GM18507 (cell line): Measurements from ENCODE around the gene INSIG1.

Experiments
- DNase-seq: peaks from one replicate; pipeline ENCODE4 v3.0.0; 2011; ENCODE audit warnings: low read depth; ENCODE audit not compliant: insufficient read length; ENCODE audit errors: extremely low spot score
- FAIRE-seq: peaks from 2 replicates; lab custom pipeline; 2011; peaks lifted over from hg19 to GRCh38; lab: Jason Lieb, UNC

Gene INSIG1

DNA sequence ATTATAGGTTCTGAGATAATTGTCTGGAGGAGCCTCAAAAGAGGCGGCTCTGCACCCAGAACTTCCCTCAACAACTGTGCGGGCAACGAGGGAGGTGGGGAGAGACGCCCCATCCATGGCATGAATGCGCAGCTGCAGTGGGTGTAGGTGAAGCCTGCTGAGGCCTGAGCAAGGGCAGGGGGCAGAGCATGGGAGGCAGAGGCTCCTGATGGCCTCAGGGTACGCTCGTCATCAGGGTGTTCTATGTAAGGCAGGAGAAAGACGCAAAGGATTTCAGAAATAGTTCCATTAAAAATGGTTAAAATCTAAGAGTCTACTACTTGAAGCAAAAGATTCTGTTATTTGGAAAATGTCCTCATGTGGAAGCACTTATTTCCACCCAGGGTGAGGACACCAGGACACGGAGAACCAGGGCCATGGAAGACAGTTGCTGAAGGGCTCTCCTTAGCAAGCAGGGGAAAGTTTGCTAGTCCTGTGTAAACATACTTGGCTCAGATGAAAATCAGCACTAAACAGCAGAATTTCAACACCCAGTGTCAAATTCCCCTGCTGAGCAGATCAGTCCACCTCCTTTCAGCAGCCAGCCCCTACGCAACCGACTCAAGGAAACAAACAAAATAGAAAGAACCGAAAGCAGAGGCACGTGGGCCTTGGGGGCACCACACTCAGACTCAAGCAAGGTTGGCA lies 18.9 kb downstream of the INSIG1 start:
- FAIRE-seq (no peak), DNase-seq (no peak)

DNA sequence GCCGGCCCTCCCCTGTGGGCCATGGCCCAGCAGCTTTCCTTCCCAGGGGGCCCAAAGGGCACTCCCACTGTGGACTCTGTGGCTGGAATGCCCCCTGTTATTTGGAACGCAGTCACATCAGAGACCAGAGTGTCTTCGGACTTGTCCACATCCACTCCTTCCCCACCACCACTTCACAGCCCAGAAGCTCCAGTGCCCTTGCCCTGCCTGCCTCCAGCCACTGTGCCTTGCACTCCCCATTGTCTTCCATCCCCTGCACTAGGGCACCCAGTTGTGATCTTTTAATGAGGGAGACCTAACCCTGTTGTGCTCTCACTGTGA lies 19.4 kb downstream of the INSIG1 start:
- FAIRE-seq (no peak), DNase-seq (no peak)

DNA sequence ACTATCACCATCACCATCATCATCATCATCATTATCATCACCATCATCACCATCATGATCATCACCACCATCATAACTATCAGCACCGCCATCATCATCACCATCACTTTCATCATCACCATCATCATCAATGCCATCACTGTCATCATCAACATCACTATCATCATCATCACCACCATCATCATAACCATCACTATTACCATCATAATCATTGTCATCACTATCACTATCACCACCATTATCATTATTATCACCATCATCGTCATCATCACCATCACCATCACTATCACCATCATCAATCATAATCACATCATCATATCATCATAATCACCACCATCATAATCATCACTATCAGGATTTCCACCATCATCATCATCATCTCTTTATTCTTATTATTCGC lies 20.6 kb downstream of the INSIG1 start:
- FAIRE-seq = no peak
- no peak for DNase-seq

DNA sequence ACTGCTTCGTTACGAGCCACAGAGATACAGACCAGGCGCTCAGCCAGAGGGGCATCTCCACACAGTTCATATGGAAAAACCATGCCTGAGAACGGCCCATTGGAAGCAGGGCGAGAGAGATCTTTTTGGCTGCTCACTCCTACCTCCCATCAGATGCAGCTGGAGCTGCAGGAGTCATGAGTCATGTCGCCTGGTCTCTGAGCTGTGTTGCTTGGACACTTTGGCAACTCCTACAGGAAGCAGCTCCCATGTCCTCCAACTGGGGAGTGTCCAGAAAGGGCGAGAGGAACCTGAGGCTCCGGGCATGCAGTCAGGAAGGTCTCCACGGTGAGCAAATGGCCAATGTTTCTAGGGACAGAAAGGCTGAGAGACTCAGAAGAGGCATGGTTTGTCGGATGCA lies 24.9 kb downstream of the INSIG1 start:
- no peak for FAIRE-seq

DNA sequence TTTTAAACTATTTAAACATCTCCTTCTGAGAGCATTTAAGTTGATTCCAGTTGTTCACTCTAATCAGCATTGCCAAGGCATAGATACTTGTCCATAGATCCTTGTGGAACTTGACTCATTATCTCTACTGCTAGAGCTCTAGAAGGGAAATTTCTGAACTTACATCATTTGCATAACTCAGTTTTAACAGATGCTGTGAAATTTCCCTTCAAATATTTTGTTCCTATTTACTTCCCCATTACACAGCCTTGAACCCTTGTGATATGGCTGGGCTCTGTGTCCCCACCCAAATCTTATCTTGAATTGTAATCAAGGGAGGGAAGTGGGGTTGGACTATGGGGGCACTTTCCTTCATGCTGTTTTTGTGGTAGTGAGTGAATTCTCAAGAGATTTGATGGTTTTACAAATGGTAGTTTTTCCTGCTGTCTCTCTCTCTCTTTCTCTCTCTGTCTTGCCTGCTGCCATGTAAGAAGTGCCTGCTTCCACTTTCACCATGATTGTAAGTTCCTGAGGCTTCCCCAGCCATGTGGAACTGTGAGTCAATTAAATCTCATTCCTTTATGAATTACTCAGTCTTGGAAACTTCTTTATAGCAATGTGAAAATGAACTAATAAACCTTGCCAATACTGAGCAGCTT lies 25.4 kb downstream of the INSIG1 start:
- DNase-seq (no peak), FAIRE-seq (no peak)

More for the DNA sequence above, 24.9 kb downstream of the INSIG1 start:
- DNase-seq = no peak

DNA sequence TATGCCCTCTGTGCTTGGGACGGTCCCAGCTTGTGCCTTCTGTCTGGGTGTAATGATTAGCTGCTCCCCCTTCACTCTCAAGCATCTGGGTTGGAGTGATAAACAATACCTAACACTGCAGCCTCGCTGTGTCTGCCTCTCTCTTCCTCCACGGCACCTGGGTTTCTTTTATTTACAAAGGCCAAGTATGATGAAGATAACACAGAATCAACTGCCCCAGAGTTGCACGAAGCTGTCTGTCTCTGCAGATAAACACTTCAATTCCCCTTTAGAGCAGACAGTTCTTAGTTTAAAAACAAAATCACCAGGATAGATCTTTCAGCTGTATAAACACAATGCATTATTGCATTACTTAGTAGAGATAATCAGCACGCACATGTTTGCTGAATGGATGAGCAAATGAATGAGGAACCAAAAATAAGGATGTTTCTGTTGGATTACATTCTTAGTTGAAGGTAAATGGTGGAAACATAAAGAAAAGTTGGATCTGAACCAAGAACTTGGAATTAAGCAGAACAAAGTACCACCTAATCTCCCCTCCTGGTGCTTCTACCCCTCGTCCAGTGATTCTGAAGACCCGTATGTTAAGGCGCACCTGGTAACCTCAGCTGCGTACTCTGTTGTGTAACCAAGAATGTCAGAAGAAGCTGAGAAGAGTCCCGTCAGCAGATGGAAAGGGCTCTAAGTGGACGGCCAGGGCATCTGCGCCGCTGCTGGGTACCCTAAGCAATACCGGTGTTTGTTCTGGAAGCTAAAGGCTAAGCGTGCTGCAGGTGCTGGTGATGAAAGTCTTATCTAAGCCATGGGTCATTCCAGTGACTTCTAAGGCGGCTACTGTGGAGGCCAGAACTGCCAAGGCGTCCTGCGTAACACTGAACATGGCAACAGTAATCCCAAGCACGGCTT lies 26.6 kb downstream of the INSIG1 start:
- FAIRE-seq (no peak), DNase-seq (no peak)

DNA sequence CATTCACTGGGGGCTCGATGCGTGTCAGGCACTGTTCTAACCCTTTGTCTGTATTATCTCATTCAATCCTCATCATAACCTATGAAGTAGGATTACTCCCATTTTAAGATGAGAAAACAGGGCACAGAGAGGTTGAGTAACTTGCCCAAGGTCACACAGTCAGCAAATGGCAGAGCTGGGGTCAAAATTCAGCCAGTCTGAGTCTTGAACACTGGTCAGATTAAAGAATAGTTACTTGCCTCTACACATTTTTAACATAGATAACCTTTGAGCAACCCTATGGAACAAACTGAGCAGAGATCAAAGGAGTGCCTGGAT lies 27.2 kb downstream of the INSIG1 start:
- DNase-seq = no peak
- no peak for FAIRE-seq

DNA sequence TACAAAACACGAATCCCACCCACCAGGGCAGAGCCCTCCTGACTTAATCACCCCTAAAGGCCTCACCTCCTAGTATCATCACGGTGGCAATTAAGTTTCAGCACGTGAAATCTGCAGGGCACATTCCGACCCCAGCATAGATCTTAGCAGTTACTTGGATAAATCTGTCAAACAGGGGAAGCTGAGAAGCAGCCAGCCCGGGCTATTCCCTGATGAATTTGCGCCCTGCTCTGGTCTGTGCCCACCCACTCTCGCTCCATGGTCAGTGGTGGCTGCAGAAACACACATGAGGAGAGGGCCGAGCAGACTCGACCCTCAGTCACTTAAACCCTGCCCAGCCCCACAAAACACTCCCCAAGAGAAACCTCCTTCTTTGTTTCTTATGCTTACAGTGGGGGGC lies 28.7 kb downstream of the INSIG1 start:
- FAIRE-seq (no peak), DNase-seq (no peak)

DNA sequence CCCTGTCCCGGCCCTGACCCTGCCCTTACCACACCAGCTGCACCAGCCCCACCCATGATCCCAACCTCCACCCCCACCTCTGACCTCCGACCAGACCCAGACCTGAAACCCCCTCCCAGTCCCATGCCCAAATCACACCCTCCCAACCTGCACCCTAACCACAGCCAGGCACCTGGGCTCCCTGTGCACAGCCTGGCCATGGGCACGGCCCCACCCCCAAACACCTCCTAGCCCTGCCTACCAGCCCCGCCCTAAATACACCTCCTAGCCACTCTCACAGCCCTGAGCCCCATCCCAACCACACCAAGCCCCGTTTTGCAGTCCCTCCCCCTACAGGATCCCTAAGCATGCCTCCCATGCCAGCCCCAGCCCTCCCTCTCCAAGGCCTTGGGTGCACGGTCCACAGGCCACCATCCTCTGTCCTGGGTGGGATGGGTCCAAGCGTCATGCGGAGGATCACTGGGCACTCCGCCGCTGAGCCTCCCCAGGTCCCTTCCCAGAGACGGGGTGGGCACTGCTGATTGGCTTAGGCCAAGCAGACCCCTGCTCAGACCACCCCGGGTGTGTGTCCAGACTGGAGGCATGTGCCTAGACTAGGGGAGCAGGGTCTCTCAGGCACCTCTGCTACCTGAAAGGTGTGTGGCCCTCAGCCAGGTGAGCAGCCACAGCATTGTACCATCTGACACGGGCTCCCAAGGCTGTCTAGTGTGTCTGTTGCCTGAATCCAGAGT lies 30.1 kb downstream of the INSIG1 start:
- no peak for FAIRE-seq

DNA sequence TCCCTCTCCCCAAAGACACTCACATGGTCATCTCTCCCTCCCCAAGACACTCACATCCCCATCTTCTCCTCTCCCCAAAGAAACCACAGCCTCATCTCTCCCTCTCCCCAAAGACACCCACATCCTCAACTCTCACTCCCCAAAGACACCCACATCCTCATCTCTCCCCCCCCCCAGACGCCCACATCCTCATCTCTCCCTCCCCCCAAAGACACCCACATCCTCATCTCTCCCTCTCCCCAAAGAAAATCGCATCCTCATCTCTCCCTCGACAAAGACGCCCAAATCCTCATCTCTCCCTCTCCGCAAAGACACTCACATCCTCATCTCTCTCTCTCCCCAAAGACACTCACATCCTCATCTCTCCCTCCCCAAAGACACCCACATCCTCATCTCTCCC lies 31.5 kb downstream of the INSIG1 start:
- DNase-seq (no peak), FAIRE-seq (no peak)

More for the DNA sequence above, 30.1 kb downstream of the INSIG1 start:
- DNase-seq = no peak

DNA sequence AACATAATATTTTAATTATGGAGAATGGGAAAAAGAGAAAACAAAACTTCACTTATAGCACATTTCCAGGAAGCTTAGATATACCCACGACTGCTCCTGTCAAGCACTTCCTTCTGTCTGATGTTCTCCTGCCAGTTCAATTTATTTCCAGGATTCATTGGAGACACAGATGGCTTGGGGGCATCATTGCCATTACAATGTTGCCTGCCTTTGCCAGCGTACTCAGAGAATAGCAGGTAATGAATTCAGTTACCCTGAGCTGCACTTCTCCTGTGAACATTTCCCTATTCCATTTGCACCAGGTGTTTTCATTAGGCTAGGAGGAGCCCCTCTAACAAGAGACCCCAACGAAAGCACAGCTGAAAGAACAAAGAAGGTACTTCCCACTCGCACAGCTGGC lies 33.7 kb downstream of the INSIG1 start:
- FAIRE-seq (no peak), DNase-seq (no peak)

DNA sequence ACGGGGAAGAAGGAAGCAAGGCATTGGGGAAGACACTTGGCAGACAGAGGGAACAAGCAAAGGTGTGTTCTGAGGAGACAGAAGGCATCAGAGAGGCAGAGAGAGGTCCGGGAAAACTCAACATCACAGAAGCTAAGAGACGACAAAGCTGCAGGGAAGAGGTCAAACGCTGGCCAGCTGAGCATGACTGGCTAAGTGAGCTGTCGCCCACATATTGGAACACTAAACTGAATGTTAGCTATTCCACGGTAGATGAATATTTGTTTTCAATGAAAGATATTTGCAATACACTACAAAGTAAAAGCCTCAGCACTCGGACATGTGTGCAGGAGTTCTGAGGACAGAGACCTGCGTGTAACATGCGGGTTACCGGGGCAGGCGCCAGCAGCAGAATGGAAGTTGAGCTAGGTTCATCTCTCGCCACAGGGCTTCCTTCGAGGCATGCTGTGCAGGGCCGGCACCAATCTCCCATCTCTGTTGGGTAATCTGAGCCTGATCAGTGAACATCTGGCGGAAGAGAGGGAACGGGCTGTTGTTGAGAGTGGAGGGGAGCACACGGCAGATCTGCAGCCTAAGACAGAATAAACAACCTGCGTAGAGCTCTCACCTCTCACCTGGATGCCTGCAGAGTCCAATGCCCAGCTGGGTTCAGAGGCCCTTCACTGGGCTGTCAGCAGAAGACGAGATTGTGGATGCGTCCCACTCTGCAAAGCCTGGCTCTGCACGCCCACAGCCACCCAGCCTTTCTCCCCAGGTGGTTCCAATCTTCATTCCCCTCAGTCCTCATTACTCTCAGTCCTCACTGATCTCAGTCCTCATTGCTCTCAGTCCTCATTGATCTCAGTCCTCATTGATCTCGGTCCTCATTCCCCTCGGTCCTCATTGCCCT lies 35.9 kb downstream of the INSIG1 start:
- no peak for DNase-seq
- no peak for FAIRE-seq

DNA sequence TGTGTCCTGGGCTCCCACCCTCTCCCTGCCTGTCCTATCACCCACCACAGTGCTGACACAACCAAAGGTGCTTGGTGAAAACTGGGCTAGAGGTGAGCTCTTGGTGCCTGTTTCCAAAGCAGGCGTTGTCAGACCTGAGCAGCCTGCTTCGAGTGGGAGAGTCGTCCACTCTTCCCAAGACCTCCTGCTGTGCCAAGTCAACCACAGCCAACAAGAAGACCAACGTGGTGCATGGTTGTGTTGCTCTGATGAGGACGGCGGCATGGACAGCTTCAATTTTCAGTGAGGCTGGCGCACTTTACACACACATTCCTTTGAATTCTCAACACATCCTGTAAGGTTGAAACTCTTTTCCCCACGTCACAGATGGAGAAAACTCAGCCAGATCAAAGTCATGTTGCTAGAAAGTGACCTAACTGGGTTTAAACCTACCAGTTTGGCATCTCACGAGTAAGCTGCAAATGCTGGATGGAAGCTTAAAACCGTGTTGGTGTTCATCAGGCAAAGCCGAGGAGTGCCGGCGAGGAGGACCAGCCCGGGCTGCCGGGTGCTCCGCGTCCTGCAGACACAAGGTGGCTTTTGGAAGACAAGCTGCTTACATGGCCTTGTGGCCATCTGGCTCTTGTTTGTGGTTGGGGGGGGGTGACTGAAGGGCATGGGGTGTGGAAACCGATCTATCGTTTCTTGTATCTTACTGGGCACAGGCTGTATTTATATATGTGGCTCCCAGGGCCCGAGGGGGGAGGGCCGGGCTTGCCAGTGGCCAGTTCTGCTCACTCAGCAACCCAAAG lies 39.3 kb downstream of the INSIG1 start:
- no peak for DNase-seq
- FAIRE-seq = no peak

DNA sequence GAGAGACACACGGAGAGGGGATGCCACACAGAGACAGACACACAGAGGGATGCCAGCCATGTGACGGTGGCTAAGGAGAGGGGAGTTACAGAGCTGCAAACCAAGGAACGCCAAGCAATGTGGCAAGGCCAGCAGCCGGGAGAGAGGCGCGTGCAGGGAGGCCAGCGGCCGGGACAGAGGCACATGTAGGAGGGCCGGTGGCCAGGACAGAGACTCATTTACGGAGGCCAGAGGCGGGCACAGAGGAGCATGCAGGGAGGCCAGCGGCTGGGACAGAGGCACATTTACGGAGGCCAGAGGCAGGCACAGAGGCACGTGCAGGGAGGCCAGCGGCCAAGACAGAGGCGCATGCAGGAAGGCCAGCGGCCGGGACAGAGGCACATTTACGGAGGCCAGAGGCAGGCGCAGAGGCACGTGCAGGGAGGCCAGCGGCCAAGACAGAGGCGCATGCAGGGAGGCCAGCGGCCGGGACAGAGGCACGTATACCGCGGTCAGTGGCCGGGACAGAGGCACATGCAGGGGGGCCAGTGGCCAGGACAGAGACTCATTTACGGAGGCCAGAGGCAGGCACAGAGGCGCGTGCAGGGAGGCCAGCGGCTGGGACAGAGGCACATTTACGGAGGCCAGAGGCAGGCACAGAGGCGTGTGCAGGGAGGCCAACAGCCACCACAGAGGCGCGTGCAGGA lies 40.4 kb downstream of the INSIG1 start:
- DNase-seq (no peak), FAIRE-seq (no peak)

DNA sequence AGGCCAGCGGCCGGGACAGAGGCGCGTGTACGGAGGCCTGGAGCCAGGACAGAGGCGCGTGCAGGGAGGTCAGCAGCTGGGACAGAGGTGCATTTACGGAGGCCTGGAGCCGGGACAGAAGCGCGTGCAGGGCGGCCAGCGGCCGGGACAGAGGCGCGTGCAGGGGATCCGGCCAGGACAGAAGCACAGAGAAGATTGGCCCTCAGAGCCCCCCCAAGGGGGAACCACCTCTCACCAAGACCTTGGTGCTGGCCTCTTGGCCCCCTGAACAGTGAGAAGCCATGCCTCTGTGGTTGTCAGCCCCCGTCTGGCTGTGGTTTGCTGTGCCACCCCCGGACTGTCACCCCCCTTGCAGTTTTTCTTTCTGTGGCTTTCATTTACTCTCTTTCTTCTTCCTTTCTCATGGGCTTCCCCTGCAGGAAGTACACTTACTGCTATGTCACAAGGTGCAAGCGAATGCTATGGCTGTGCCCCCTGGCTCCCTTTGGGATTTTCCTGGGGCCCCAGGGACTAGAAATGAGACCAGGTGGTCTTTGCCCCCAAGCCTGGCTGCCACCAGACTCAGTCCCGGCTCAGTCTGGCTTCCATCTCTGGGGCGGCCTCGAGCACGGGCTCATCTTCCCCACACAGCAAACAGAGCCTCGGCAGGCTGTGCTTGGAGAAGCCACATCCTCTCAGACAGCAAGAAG lies 41.1 kb downstream of the INSIG1 start:
- DNase-seq (no peak), FAIRE-seq (no peak)

DNA sequence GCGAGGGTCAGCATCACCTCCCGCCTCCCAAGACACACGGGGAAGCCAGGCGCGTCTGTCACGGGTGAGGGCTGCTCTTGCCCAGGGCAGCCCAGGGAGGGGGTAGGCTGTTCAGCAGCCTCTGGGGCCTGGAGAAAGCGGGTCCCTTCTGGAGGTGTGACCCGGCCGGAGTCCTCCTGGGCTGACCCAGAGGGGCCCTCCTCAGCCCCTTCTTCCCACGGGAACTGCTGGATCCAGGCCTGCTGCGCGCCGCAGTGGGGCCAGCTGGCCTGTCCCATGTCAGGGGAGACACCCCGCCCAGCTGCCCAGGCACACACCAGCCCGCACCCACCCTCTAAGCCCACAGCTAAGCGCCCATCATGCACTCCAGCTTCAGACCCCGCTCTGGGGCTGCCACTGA lies 41.8 kb downstream of the INSIG1 start:
- no peak for DNase-seq
- no peak for FAIRE-seq

DNA sequence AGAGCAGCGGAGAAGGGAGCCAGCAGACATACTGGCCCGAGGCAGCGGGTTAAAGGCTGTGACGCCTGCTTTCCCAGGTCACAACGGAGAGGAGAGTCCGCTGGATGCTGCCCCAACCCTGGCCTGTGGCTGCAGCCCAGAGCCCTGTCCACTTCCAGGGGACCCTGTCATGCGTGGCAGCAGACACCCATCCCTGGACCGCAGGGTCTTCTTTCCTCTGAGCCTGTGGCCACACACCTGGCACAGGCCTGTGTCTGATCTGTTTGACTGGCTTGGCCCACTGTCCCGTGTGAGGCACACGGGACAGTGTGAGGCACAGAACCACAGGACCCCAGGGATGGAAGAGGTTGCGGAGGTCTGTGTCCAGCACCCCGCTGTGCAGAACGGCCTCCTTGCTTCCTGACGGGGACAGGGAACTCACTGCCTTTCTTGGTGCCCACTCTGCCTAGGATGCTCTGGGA lies 42.4 kb downstream of the INSIG1 start:
- no peak for FAIRE-seq
- DNase-seq = no peak
